Thyroid gland (tissue), 4 donors: Measurements from ENCODE around the gene FAM47E.

ENCODE experiments used
- CTCF ChIP-seq, 6 experiments: fragments of 200-600 bp in 3 of 6; fragments of 450-650 bp in 3 of 6; sonication (generic) in 3 of 6; IDR thresholded peaks; one replicate each; pipeline ENCODE4 v1.5.1; 2016 to 2019; ENCODE audit warnings: antibody characterized with exemption in 6 of 6, mild to moderate bottlenecking in 2 of 6, inconsistent platforms in 1 of 6, moderate library complexity in 1 of 6
- POLR2A ChIP-seq, 2 donors: fragments of 450-650 bp; IDR thresholded peaks; one replicate each; pipeline ENCODE4 v1.6.1; 2017; ENCODE audit warnings: antibody characterized with exemption in 2 of 2, mild to moderate bottlenecking in 2 of 2, moderate library complexity in 1 of 2

- no peak for TF ChIP-seq CTCF (IDR thresholded peaks at IDR 0.05)
- no peak for TF ChIP-seq POLR2A (IDR thresholded peaks at IDR 0.05)
These were observed 57.0 kb downstream of the FAM47E start for GRCh38 chr4:76308548-76308947.
